ENCODE results near the gene MYO18A. TPM values are rescaled to one million over a fixed set of nuclear protein-coding genes. Genes with fewer than 3 reads are reported as not detected.

The MYO18A gene
- total and polyA plus RNA-seq, 12 donors = 61.4 to 442 (median 327) TPM

GRCh38 chr17:29123111-29123510, 57.1 kb downstream of the MYO18A start:
- Histone ChIP-seq H3K27me3 (no peaks in the 10 kb centered on the region), H3K4me3 (no peak overlapping the region), H3K4me1 (peaks cover 25 to 45% (median 37%) of the 10 kb centered on the region in 9 donors), H3K9me3 (no peaks in the 10 kb centered on the region), H3K27ac (peak overlapping the region in 1 of 10 donors; percentile 4), H3K36me3 (peaks cover 0 to 85% (median 53%) of the 10 kb centered on the region in 9 donors)
- intact Hi-C loops (cut with DNase I) = loop anchor here in 2 of 10 donors (1.0 to 5.0 kb wide), 2 partner anchors 94 to 96 kb away; no protein-coding TSS in a partner anchor
- DNase-seq (no peak), ATAC-seq (no peak)
- TF ChIP-seq CTCF (IDR thresholded peaks at IDR 0.05) = no peak
- WGBS, 2 donors = 80 to 83% methylated on average over 9 of the region's 9 CpGs

GRCh38 chr17:29121442-29121841, 58.8 kb downstream of the MYO18A start:
- Histone ChIP-seq H3K4me3 (no peak overlapping the region), H3K4me1 (peaks cover 19 to 41% (median 28%) of the 10 kb centered on the region in 9 donors), H3K27ac (no peak overlapping the region), H3K9me3 (no peaks in the 10 kb centered on the region), H3K27me3 (no peaks in the 10 kb centered on the region), H3K36me3 (peaks cover 0 to 81% (median 52%) of the 10 kb centered on the region in 9 donors)
- no peak for TF ChIP-seq CTCF (IDR thresholded peaks at IDR 0.05)
- no peak for ATAC-seq
- intact Hi-C loops (cut with DNase I) = loop anchor here in 1 of 10 donors (5.0 kb wide), 1 partner anchor 96 kb away; no protein-coding TSS in a partner anchor
- WGBS, 2 donors = 93 to 96% methylated on average over 10 of the region's 10 CpGs
- DNase-seq = no peak

GRCh38 chr17:29120433-29120832, 59.8 kb downstream of the MYO18A start:
- DNase-seq (no peak), ATAC-seq (no peak)
- Histone ChIP-seq H3K36me3 (peaks cover 0 to 85% (median 62%) of the 10 kb centered on the region in 9 donors), H3K4me3 (no peak overlapping the region), H3K27ac (no peak overlapping the region), H3K27me3 (no peaks in the 10 kb centered on the region), H3K9me3 (no peaks in the 10 kb centered on the region), H3K4me1 (peaks cover 13 to 32% (median 22%) of the 10 kb centered on the region in 9 donors)
- no peak for TF ChIP-seq CTCF (IDR thresholded peaks at IDR 0.05)
- 88 to 91% methylated on average over 2 of the region's 2 CpGs for WGBS, 2 donors
- intact Hi-C loops (cut with DNase I) = loop anchor here in 1 of 10 donors (5.0 kb wide), 1 partner anchor 97 kb away; no protein-coding TSS in a partner anchor

- no peaks in the 10 kb centered on the region for H3K27me3 ChIP-seq
- TF ChIP-seq CTCF (IDR thresholded peaks at IDR 0.05) = no peak
- H3K36me3 ChIP-seq = peaks cover 0 to 93% (median 73%) of the 10 kb centered on the region in 9 donors
- no peak overlapping the region for H3K4me3 ChIP-seq
- DNase-seq (no peak), ATAC-seq (no peak)
- no peaks in the 10 kb centered on the region for H3K9me3 ChIP-seq
- H3K27ac ChIP-seq = no peak overlapping the region
- H3K4me1 ChIP-seq = peaks cover 1 to 21% (median 11%) of the 10 kb centered on the region in 9 donors
- 87 to 89% methylated on average over 6 of the region's 6 CpGs for WGBS, 2 donors
- intact Hi-C loops (cut with DNase I) = loop anchor here in 4 of 10 donors (5.0 to 10.0 kb wide), 2 partner anchors 152 to 394 kb away; partner anchors contain the start of genes NEK8 (in 3 of the 4) and TLCD1 (in 3 of the 4)
Measured at GRCh38 chr17:29119265-29119664, 60.9 kb downstream of the MYO18A start.

Measured in heart right ventricle (tissue), 16 donors.